OCI-LY3 (cell line): Measurements from ENCODE around the gene MSMB.
"Not testable (repeated sequence)": the region's sequence is repeated elsewhere in the genome, so short reads cannot be mapped to it uniquely, and the experiment has no call there.

Experiments
- H2AFZ ChIP-seq: fragments of 200-600, 300-600 bp; shearing (Covaris generic); 2 replicates; pipeline ENCODE4 v1.6.0; 2014; ENCODE audit warnings: antibody characterized with exemption, low read depth, low read length
- H3K27ac ChIP-seq: fragments of 200-600, 300-600 bp; sonication (generic); 2 replicates; pipeline ENCODE4 v1.5.1; 2014; ENCODE audit warnings: mild to moderate bottlenecking, low read length, moderate library complexity, mixed read lengths
- H3K27me3 ChIP-seq: fragments of 200-600, 300-600 bp; sonication (generic); 2 replicates; pipeline ENCODE4 v1.6.1; 2014; ENCODE audit warnings: low read depth, low read length, mixed read lengths
- H3K36me3 ChIP-seq: fragments of 200-600, 300-600 bp; sonication (generic); replicated peaks from 2 replicates; pipeline ENCODE3; 2014; ENCODE audit warnings: low read depth, low read length, mixed read lengths
- H3K4me1 ChIP-seq: fragments of 300-600, 200-600 bp; sonication (generic); 2 replicates; pipeline ENCODE4 v1.6.1; 2014; ENCODE audit warnings: low read length, mixed read lengths
- H3K4me2 ChIP-seq: fragments of 200-600, 300-600 bp; sonication (generic); 2 replicates; pipeline ENCODE4 v1.6.1; 2014; ENCODE audit warnings: low read length, mixed read lengths
- H3K4me3 ChIP-seq: fragments of 300-600, 200-600 bp; sonication (generic); 2 replicates; pipeline ENCODE4 v1.5.1; 2014; ENCODE audit warnings: antibody characterized with exemption, mild to moderate bottlenecking, low read length, moderate library complexity
- H3K79me2 ChIP-seq: fragments of 300-600, 200-600 bp; shearing (Covaris generic); 2 replicates; pipeline ENCODE4 v1.6.1; 2014; ENCODE audit warnings: mild to moderate bottlenecking, low read length, mixed read lengths
- H3K9ac ChIP-seq: fragments of 300-600, 200-600 bp; shearing (Covaris generic); 2 replicates; pipeline ENCODE4 v1.6.0; 2014; ENCODE audit warnings: mild to moderate bottlenecking, low read length, moderate library complexity
- H3K9me3 ChIP-seq: fragments of 200-600, 300-600 bp; shearing (Covaris generic); 2 replicates; pipeline ENCODE4 v1.6.1; 2014; ENCODE audit warnings: low read length, mixed read lengths; ENCODE audit not compliant: insufficient read depth
- H4K20me1 ChIP-seq: fragments of 200-600, 300-600 bp; sonication (generic); 2 replicates; pipeline ENCODE4 v1.6.1; 2016; ENCODE audit warnings: low read length, mixed read lengths; ENCODE audit not compliant: insufficient read depth
- EZH2phosphoT487 ChIP-seq: fragments of 200-600 bp; shearing (Covaris generic); IDR thresholded peaks from 2 replicates; pipeline ENCODE4 v1.6.1; 2018; ENCODE audit warnings: antibody characterized with exemption, mixed run types, low read depth
- TF ChIP-seq, protein P1 (sequence below): fragments of 200-600, 300-600 bp; sonication (generic); IDR thresholded peaks from 2 replicates; pipeline ENCODE4 v1.5.1; 2014; ENCODE audit warnings: antibody characterized with exemption, low read length, low read depth

The MSMB gene

DNA sequence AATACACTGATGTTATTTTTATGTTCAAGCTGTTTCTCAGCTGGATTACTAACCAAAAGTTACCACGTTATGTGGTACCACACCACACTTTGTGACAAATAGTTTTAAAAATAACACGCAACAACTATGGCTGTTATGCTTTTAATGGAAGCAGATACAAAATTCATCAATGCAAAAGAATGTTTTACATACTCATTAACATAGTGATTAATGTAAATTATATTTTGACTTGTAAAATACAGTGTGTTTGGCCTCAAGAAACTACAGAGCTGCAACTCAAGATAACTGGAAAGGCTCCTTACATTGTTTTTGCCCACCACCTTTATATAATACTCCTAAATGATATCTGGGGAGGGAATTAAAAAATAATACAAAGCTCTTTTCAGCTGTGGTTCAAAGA, 41.1 kb downstream of the MSMB start:
- H3K36me3 ChIP-seq, result peaks cover 6% of the 10 kb centered on the region

DNA sequence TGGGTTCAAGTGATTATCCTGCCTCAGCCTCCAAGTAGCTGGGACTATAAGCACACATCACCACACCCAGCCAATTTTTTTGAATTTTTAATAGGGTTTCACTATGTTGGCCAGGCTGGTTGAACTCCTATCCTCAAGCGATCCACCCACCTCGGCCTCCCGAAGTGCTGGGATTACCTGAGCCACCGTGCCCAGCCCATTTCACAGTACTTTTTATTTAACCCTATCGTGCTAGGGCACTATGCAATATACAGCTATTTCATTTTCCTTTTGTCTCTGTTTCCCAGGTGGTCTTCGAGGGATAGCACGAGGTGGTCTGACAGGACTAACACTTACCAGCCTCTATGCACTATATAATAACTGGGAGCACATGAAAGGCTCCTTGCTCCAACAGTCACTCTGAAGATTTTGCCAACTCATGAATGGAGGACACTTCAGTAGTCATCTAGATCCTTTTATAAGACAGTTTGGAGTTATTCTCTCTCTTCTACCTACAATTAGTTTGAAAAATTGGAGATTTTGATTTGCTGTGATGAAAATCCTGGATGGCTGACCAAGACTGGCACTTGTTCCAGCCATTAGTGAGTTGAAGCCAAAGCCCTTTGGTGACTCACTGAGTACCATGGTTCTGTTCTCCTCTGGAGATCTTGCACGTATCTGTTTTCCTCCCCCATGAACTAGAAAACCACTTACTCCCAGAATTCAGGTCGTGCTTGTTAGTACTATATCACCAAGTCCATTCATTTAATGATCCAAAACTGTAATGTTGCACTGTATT, 43.0 kb downstream of the MSMB start:
- H3K4me2 ChIP-seq, result no peak overlapping the region
- no peak overlapping the region for H3K9ac ChIP-seq
- no peak overlapping the region for H2AFZ ChIP-seq
- H3K79me2 ChIP-seq, result 0 out of 2 replicates have a peak, but pooled peaks cover 4% of the 10 kb centered on the region
- TF ChIP-seq, protein P1, sequence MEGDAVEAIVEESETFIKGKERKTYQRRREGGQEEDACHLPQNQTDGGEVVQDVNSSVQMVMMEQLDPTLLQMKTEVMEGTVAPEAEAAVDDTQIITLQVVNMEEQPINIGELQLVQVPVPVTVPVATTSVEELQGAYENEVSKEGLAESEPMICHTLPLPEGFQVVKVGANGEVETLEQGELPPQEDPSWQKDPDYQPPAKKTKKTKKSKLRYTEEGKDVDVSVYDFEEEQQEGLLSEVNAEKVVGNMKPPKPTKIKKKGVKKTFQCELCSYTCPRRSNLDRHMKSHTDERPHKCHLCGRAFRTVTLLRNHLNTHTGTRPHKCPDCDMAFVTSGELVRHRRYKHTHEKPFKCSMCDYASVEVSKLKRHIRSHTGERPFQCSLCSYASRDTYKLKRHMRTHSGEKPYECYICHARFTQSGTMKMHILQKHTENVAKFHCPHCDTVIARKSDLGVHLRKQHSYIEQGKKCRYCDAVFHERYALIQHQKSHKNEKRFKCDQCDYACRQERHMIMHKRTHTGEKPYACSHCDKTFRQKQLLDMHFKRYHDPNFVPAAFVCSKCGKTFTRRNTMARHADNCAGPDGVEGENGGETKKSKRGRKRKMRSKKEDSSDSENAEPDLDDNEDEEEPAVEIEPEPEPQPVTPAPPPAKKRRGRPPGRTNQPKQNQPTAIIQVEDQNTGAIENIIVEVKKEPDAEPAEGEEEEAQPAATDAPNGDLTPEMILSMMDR, result no peak
- no peak for TF ChIP-seq EZH2phosphoT487
- H3K27me3 ChIP-seq, result no peaks in the 10 kb centered on the region
- H3K36me3 ChIP-seq, result peaks cover 10% of the 10 kb centered on the region
- H3K4me1 ChIP-seq, result no peaks in the 10 kb centered on the region
- no peaks in the 10 kb centered on the region for H4K20me1 ChIP-seq
- no peak overlapping the region for H3K4me3 ChIP-seq
- no peak overlapping the region for H3K27ac ChIP-seq
- H3K9me3 ChIP-seq, result no peaks in the 10 kb centered on the region

More for the DNA sequence above, 41.1 kb downstream of the MSMB start:
- Histone ChIP-seq H4K20me1 (no peaks in the 10 kb centered on the region), H3K27ac (no peak overlapping the region), H3K9ac (no peak overlapping the region), H3K79me2 (no peaks in the 10 kb centered on the region), H3K4me2 (no peak overlapping the region), H3K4me1 (no peaks in the 10 kb centered on the region), H3K4me3 (no peak overlapping the region), H3K27me3 (no peaks in the 10 kb centered on the region), H2AFZ (no peak overlapping the region), H3K9me3 (no peaks in the 10 kb centered on the region)
- TF ChIP-seq, protein P1, result no peak
- no peak for TF ChIP-seq EZH2phosphoT487

DNA sequence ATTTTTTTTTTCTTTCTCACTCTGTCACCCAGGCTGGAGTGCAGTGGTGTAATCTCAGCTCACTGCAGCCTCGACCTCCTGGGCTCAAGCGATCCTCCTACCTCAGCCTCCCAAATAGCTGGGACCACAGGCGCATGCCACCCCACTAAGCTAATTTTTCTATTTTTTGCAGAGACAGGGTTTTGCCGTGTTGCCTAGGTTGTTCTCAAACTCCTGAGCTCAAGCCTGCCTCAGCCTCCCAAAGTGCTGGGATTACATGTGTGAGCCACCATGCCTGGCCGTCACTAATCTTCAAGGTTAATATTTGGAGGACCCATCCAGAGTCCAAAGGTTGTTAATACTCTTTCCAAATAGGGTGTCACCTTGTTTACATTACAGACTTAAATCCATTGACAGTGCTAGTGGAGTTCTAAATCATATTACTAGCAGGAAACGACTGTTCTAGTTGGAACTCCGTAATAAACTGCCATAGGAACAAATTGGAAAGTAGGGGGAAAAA, 43.8 kb downstream of the MSMB start:
- H3K4me3 ChIP-seq, H3K4me1 ChIP-seq, H3K79me2 ChIP-seq, H3K9me3 ChIP-seq, H3K4me2 ChIP-seq, H4K20me1 ChIP-seq, H3K9ac ChIP-seq, H2AFZ ChIP-seq, H3K27me3 ChIP-seq, H3K27ac ChIP-seq: not testable (repeated sequence)
- H3K36me3 ChIP-seq, result peaks cover 12% of the 10 kb centered on the region

DNA sequence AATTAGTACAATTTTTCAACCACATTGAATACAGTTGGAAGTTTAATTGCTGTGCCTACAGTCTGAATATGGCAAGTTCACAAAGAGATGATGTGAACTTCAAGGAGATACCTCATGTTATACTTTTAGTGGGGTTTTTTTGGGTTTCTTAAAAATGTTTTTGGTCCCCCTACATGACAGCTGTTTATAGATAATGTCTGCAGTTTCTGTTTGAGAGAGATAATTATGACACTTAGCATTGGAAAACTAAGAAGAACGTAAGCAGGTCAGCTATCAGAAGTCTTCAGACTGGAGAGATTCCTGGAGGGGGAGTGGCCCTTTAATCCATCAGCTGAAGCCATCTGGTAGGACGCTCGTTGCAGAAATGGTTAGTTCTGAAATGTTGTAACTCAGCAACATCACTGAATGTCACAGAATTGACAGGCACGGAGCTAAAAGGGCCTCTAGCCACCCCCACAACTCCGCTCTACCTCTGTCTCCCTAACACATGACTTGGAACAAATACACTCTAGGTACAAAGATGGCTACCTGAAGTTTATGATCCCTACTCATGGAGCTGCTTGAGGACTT, 44.8 kb downstream of the MSMB start:
- H3K79me2 ChIP-seq, result 0 out of 2 replicates have a peak, but pooled peaks cover 4% of the 10 kb centered on the region
- H3K9ac ChIP-seq, result no peak overlapping the region
- no peaks in the 10 kb centered on the region for H4K20me1 ChIP-seq
- H3K27me3 ChIP-seq, result no peaks in the 10 kb centered on the region
- no peaks in the 10 kb centered on the region for H3K4me1 ChIP-seq
- no peak overlapping the region for H3K27ac ChIP-seq
- TF ChIP-seq EZH2phosphoT487, result no peak
- TF ChIP-seq, protein P1, result no peak
- no peaks in the 10 kb centered on the region for H3K9me3 ChIP-seq
- H2AFZ ChIP-seq, result no peak overlapping the region
- no peak overlapping the region for H3K4me3 ChIP-seq
- H3K4me2 ChIP-seq, result no peak overlapping the region
- H3K36me3 ChIP-seq, result peaks cover 12% of the 10 kb centered on the region
